Pancreas (tissue), 10 donors: ENCODE results near the gene MGARP. TPM values are rescaled to one million over a fixed set of nuclear protein-coding genes. Genes with fewer than 3 reads are reported as not detected.

Experiments
- ATAC-seq, 4 donors: fragments of 200-7000 bp; cut with Tn5 transposase; one replicate each; pipeline versions ENCODE4 v1.8.0 to v1.9.1; 2020; ENCODE audit warnings: mild to moderate bottlenecking in 4 of 4, moderate library complexity in 4 of 4
- DNase-seq, 6 donors: peaks; one replicate each; pipeline ENCODE4 v3.0.0-alpha.2; 2020
- FAIRE-seq: peaks from 2 replicates; lab custom pipeline; 2012; peaks lifted over from hg19 to GRCh38; lab: Jason Lieb, UNC
- H3K27ac ChIP-seq, 4 donors: fragments of 200-600 bp; sonication (generic); 1 replicate in 3 of 4; 2 replicates in 1 of 4; pipeline versions ENCODE4 v1.5.0 to v1.8.0; 2020
- H3K27me3 ChIP-seq, 4 donors: fragments of 200-600 bp; one replicate each; pipeline ENCODE4 v1.8.0; 2021
- H3K36me3 ChIP-seq, 3 donors: fragments of 200-600 bp; sonication (generic) in 1 of 3; one replicate each; pipeline versions ENCODE4 v1.5.0 to v1.8.0; 2020 to 2021
- H3K4me1 ChIP-seq, 3 donors: fragments of 200-600 bp; one replicate each; pipeline ENCODE4 v1.8.0; 2021
- H3K4me3 ChIP-seq, 4 donors: fragments of 200-600 bp; sonication (generic) in 2 of 4; one replicate each; pipeline versions ENCODE4 v1.5.0 to v1.8.0; 2020 to 2021
- H3K9me3 ChIP-seq, 4 donors: fragments of 200-600 bp; one replicate each; pipeline ENCODE4 v1.8.0; 2021
- WGBS, 2 donors: extraction: QIAGEN DNeasy Blood & Tissue Kit; methylation state at CpG; one replicate each; pipeline ENCODE4 v1.1.7; 2013; 5-methylcytosine and 5-hydroxymethylcytosine counted together
- intact Hi-C, 3 donors: fragments of 100-400 bp; cut with DNase I; formaldehyde crosslinking; loops; one replicate each; pipeline versions ENCODE4 v1.11.1 to v1.14.2; 2022
- polyA plus RNA-seq, 2 donors: library from polyadenylated mRNA; stranded (reverse); fragments of 200-250 nt; gene quantifications; one replicate each; pipeline ENCODE4 v1.2.3, GENCODE V29; 2013
- total RNA-seq, 6 donors: library from RNA; stranded (reverse); fragmentation: NEBNext Ultra II Directional in 4 of 6; extraction: Animal tissue kit (Norgen Biotek cat#: 25700) in 4 of 6; gene quantifications; one replicate each; pipeline versions ENCODE4 v1.2.1 to v1.2.4, GENCODE V29; 2021 to 2023
- TF ChIP-seq, protein P1 (sequence below), 4 donors: fragments of 200-600 bp; sonication (generic) in 3 of 4; IDR thresholded peaks; one replicate each; pipeline versions ENCODE4 v1.5.0 to v1.8.0; 2021; ENCODE audit warnings: antibody characterized with exemption in 4 of 4
- donor health status: healthy with polysubstance abuse.
- donor health status: DM: no; HTN: no; CAD: no; lungs with moderate emphysema.
- donor health status: DM: no; HTN: no; CAD: no.
- donor health status: control.
- donor health status: control.
- donor health status: Bipolar disorder and iron deficiency.
- donor health status: DM: yes; HTN: yes; CAD: no.
- donor health status: DM: no; HTN: no; CAD: no.
- donor health status: DM: no; HTN: no; CAD: no.
- donor health status: DM: yes; HTN: yes; CAD: no.

Gene MGARP
- total and polyA plus RNA-seq, 8 donors, result 0.25 to 0.49 (median 0.35) TPM; not detected in 4

DNA sequence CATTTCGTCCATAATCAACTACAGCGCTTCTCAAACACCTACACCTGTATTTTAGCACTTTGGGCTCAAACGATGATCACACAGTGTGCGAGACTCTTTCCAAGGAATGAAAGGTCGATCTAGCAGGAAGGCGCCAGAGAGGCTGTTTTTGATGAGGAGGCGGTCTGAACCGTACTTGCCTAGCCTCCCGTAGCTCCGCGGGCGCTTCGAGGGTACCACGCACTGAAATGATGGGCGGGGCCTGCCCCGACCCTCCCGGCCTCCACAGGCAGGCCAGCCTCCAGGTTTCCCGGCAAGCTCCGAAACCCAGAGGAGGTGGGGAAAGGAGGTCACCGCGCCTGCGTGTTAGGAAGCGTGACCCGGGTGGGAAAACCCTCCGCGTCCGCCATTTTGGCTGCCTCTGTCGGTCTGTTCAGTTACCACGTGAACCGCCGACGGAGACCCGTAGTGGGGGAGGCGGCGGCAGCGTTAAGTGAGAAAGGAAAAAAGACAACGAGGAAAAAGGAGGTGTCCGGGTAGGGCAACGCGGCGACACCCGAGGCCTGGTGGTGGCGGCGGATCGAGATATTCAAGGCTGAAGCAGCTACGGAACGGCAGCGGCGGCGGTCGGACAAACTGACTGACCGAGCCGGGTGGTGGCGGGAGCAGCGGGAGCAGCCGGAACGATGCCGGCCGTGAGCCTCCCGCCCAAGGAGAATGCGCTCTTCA, 21.2 kb upstream of the MGARP start, which contains the start of gene NAA15:
NAA15 (plus strand) TSS at position 393 of the 708 bp plus-strand sequence; CDS start at position 666, 273 bp downstream.
- no peaks in the 10 kb centered on the region for H3K36me3 ChIP-seq
- TF ChIP-seq, protein P1, sequence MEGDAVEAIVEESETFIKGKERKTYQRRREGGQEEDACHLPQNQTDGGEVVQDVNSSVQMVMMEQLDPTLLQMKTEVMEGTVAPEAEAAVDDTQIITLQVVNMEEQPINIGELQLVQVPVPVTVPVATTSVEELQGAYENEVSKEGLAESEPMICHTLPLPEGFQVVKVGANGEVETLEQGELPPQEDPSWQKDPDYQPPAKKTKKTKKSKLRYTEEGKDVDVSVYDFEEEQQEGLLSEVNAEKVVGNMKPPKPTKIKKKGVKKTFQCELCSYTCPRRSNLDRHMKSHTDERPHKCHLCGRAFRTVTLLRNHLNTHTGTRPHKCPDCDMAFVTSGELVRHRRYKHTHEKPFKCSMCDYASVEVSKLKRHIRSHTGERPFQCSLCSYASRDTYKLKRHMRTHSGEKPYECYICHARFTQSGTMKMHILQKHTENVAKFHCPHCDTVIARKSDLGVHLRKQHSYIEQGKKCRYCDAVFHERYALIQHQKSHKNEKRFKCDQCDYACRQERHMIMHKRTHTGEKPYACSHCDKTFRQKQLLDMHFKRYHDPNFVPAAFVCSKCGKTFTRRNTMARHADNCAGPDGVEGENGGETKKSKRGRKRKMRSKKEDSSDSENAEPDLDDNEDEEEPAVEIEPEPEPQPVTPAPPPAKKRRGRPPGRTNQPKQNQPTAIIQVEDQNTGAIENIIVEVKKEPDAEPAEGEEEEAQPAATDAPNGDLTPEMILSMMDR (IDR thresholded peaks at IDR 0.05), result no peak
- intact Hi-C loops, result no loop called here
- ATAC-seq, result peak; percentile 94 to 97 (median 96)
- H3K27me3 ChIP-seq, result no peaks in the 10 kb centered on the region
- peaks cover 8 to 26% (median 23%) of the 10 kb centered on the region in 3 donors for H3K4me1 ChIP-seq
- WGBS, 2 donors, result 0% methylated on average over 59 to 61 of the region's 61 CpGs
- peak within 1 kb of the TSS; percentile 80 to 99 (median 89) for H3K4me3 ChIP-seq
- peak; percentile 96 to 98 (median 98) for DNase-seq
- H3K9me3 ChIP-seq, result no peaks in the 10 kb centered on the region
- H3K27ac ChIP-seq, result peak within 1 kb of the TSS; percentile 71 to 91 (median 88)
- FAIRE-seq, result peak; percentile 93

DNA sequence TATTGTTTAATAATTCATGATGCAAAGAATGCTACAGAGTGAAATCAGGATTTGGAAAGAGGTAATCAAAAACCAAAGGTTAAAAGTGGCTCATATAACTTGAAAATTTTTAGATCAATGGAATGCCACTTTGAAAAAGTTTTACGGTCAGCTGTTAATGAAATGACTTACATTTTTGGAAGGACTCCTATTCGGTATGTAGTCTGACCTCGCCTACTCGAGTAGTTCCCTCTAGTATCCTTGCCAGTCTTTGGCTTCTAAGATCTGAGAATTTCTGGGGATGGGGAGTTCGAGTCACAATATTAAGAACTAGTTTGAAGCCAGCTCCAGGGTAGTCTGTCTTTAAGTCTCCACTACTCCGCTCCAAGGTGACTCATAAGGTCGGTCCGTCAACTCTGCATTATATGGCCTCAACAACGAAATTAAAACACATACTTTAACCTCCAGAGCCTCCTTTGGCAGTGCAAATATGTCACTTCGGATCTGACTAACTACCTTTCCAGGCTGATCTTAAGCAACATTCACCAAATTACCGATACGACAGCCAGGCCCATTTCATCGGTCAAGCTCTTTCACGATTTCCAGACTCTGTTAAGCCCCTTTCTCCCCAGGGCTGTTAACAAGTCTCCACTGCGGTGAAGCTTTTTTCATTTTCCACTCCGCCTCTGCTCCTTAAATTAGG, 20.5 kb upstream of the MGARP start:
- TF ChIP-seq, protein P1 (IDR thresholded peaks at IDR 0.05), result no peak
- H3K27ac ChIP-seq, result peak overlapping the region; percentile 71 to 91 (median 88)
- H3K4me3 ChIP-seq, result peak overlapping the region; percentile 80 to 99 (median 89)
- ATAC-seq (peak; percentile 27 to 47 (median 32)), FAIRE-seq (no peak), DNase-seq (peak in 2 of 6 donors; percentile 22 to 23)
- H3K9me3 ChIP-seq, result no peaks in the 10 kb centered on the region
- no peaks in the 10 kb centered on the region for H3K36me3 ChIP-seq
- WGBS, 2 donors, result 1 to 2% methylated on average over 16 of the region's 16 CpGs
- H3K4me1 ChIP-seq, result peaks cover 8 to 30% (median 23%) of the 10 kb centered on the region in 3 donors
- no peaks in the 10 kb centered on the region for H3K27me3 ChIP-seq
- intact Hi-C loops, result no loop called here

DNA sequence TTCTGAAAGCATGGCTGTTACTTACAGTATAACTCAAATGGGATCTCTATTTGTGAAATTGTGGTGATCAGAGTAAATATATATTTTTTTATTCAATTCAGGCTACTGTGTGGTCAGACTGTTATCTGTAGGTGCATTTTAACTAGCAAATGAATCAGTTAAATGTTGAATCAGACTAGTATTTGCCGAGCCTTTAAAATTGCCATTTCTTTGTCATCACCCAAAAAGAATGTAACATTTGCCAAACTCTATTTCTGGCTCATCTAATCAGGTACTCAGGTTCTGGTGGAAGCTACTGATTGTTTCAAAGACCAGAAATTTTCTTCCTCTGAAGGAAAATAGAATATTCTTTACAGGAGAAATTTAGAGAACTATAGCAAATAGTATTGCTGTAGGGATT, 19.5 kb upstream of the MGARP start:
- no peak for DNase-seq
- peaks cover 10 to 30% (median 23%) of the 10 kb centered on the region in 3 donors for H3K4me1 ChIP-seq
- no peaks in the 10 kb centered on the region for H3K9me3 ChIP-seq
- WGBS, 2 donors, result 19 to 23% methylated on average over 1 of the region's 1 CpG
- no peak overlapping the region for H3K27ac ChIP-seq
- no peak for FAIRE-seq
- no peaks in the 10 kb centered on the region for H3K27me3 ChIP-seq
- no peaks in the 10 kb centered on the region for H3K36me3 ChIP-seq
- intact Hi-C loops, result loop anchor here in 1 of 3 donors (10.0 kb wide), 2 partner anchors 205 to 265 kb away; no protein-coding TSS in a partner anchor
- H3K4me3 ChIP-seq, result peak overlapping the region in 1 of 4 donors; percentile 99
- TF ChIP-seq, protein P1 (IDR thresholded peaks at IDR 0.05), result no peak
- ATAC-seq, result no peak

DNA sequence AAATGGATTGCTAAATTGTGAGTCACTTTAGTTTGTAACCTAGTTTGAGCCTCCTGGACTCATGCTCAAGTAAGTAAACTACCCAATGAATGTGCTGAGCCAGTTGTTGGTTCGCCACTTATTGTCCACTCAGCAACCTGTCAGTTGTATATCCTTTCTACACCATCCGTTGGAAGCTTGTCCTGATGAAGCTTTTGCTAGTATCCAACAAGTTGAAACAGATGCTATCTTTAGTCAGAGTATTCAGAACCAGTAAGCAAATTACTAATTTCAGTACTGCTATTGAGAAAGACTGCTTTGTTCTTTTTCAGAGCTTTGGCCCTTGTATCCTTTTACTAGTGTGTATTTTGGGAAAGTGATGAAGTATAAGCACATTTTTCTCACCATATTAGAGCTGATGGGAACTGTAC, 17.0 kb upstream of the MGARP start:
- DNase-seq (no peak), FAIRE-seq (no peak), ATAC-seq (no peak)
- no peak overlapping the region for H3K4me3 ChIP-seq
- no peaks in the 10 kb centered on the region for H3K27me3 ChIP-seq
- intact Hi-C loops, result loop anchor here in 1 of 3 donors (10.0 kb wide), 2 partner anchors 202 to 262 kb away; no protein-coding TSS in a partner anchor
- peaks cover 0 to 9% (median under 1%) of the 10 kb centered on the region in 3 donors for H3K36me3 ChIP-seq
- TF ChIP-seq, protein P1 (IDR thresholded peaks at IDR 0.05), result no peak
- no peak overlapping the region for H3K27ac ChIP-seq
- WGBS, 2 donors, result 83 to 87% methylated on average over 2 of the region's 2 CpGs
- H3K4me1 ChIP-seq, result peaks cover 11 to 18% (median 15%) of the 10 kb centered on the region in 3 donors
- H3K9me3 ChIP-seq, result no peaks in the 10 kb centered on the region
